Uterus (tissue), 4 donors: ENCODE data around the gene NECAB2. TPM values are rescaled to one million over a fixed set of nuclear protein-coding genes. Genes with fewer than 3 reads are reported as not detected.

Experiments used
- DNase-seq, 2 donors: peaks; one replicate each; pipeline ENCODE4 v3.0.0-alpha.2; 2019 to 2020
- H3K27ac ChIP-seq, 2 donors: fragments of 200-600 bp; sonication (generic); 1 replicate in 1 of 2; 2 replicates in 1 of 2; pipeline ENCODE4 v1.5.1; 2016 to 2018
- H3K27me3 ChIP-seq, 2 donors: fragments of 200-600 bp; sonication (generic); one replicate each; pipeline ENCODE4 v1.5.1; 2018 to 2019; ENCODE audit warnings: control low read depth in 1 of 2
- H3K36me3 ChIP-seq, 2 donors: fragments of 200-600 bp; sonication (generic); one replicate each; pipeline ENCODE4 v1.5.1; 2019; ENCODE audit warnings: control low read depth in 1 of 2
- H3K4me1 ChIP-seq, 2 donors: fragments of 200-600 bp; sonication (generic); one replicate each; pipeline ENCODE4 v1.5.1; 2018 to 2019; ENCODE audit warnings: control low read depth in 1 of 2
- H3K4me3 ChIP-seq, 2 donors: fragments of 200-600 bp; sonication (generic); 1 replicate in 1 of 2; 2 replicates in 1 of 2; pipeline ENCODE4 v1.5.1; 2018 to 2019; ENCODE audit warnings: mild to moderate bottlenecking in 1 of 2
- H3K9me3 ChIP-seq, 2 donors: fragments of 200-600 bp; sonication (generic); one replicate each; pipeline ENCODE4 v1.5.1; 2019; ENCODE audit warnings: control low read depth in 1 of 2
- POLR2A ChIP-seq, 2 donors: fragments of 450-650 bp; IDR thresholded peaks; one replicate each; pipeline ENCODE4 v1.6.1; 2016; ENCODE audit warnings: antibody characterized with exemption in 2 of 2, mild to moderate bottlenecking in 1 of 2, moderate library complexity in 1 of 2
- intact Hi-C: fragments of 100-400 bp; cut with DNase I; formaldehyde crosslinking; loops from one replicate; pipeline ENCODE4 v1.15.1; 2023; ENCODE audit warnings: low total_unique reads
- total RNA-seq, 4 donors: library from RNA; depleted of rRNA in 3 of 4; stranded (reverse); fragments of >200 nt in 3 of 4; gene quantifications; one replicate each; pipeline versions ENCODE4 v1.1.0 to v1.2.4, GENCODE V29; 2014 to 2023
- TF ChIP-seq, protein P1 (sequence below), 4 experiments: fragments of 200-600 bp in 2 of 4; fragments of 450-650 bp in 2 of 4; sonication (generic) in 2 of 4; IDR thresholded peaks; one replicate each; pipeline ENCODE4 v1.5.1; 2016 to 2019; ENCODE audit warnings: antibody characterized with exemption in 4 of 4, mild to moderate bottlenecking in 2 of 4, moderate library complexity in 1 of 4
- donor health status: DM: yes; HTN: yes; CAD: no.

NECAB2 gene
- total RNA-seq, 4 donors from 2014 or later, result 1.1 to 1.4 TPM; not detected in 2

DNA sequence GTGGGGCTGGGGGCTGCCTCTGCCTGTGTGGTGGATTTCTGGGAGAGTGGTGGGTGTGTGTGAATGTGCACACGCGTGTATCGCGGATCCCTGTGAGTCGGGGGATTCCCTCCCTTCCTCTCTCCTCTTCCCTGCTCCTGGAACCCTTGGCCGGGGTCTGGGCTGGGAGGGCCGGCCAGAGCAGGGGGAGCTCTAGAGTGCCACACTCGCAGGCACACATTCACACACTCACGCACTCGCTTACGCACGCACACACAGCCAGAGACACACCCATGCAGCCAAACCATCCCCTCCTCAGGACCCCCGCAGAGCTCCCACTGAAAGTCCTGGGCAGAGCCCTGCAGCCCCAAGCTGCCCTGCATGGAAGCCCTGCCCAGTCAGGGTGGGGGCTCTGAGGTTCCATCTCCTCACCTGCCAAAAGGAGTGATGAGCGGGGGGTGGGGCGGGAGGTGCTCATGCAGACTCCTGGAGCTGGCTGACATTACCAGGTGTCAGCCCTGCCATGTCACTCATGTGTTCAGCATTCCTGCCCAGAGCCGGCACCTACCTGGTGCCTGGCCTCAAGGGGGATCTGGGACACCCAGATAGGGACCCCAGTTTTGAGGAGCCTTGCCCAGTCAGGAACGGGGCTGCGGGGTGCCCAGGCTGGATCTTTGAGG is 1.9 kb downstream of the NECAB2 start:
- TF ChIP-seq, protein P1, sequence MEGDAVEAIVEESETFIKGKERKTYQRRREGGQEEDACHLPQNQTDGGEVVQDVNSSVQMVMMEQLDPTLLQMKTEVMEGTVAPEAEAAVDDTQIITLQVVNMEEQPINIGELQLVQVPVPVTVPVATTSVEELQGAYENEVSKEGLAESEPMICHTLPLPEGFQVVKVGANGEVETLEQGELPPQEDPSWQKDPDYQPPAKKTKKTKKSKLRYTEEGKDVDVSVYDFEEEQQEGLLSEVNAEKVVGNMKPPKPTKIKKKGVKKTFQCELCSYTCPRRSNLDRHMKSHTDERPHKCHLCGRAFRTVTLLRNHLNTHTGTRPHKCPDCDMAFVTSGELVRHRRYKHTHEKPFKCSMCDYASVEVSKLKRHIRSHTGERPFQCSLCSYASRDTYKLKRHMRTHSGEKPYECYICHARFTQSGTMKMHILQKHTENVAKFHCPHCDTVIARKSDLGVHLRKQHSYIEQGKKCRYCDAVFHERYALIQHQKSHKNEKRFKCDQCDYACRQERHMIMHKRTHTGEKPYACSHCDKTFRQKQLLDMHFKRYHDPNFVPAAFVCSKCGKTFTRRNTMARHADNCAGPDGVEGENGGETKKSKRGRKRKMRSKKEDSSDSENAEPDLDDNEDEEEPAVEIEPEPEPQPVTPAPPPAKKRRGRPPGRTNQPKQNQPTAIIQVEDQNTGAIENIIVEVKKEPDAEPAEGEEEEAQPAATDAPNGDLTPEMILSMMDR (IDR thresholded peaks at IDR 0.05), result no peak
- no peak for TF ChIP-seq POLR2A (IDR thresholded peaks at IDR 0.05)
- H3K27ac ChIP-seq, result no peak overlapping the region
- no peak overlapping the region for H3K4me3 ChIP-seq
- intact Hi-C loops, result loop anchor here (10.0 kb wide), 1 partner anchor 95 kb away; no protein-coding TSS in a partner anchor
- H3K9me3 ChIP-seq, result no peaks in the 10 kb centered on the region
- H3K4me1 ChIP-seq, result peaks cover 0 to 3% of the 10 kb centered on the region in 2 donors
- H3K27me3 ChIP-seq, result peaks cover 0 to 12% of the 10 kb centered on the region in 2 donors
- DNase-seq, result no peak
- no peaks in the 10 kb centered on the region for H3K36me3 ChIP-seq

DNA sequence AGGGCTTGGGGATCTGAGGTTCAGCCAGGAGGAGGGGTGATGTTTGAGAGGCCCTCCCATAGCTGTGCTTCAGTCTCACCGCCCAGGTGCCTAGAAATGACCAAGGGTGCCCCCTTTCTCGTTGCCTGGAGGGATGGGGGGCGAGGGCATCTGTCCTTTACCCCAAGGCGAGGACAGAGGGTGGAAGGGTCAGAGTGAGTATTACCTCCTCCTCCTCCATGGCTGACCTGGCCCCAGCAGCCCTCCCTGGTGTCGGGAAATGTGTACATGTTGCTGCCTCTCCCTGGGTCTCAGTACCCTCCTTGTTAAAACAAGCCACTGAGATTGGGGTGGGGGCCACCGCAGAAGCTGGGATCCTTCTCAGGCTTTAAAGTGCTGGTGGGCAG is 2.4 kb downstream of the NECAB2 start:
- TF ChIP-seq POLR2A (IDR thresholded peaks at IDR 0.05), result no peak
- TF ChIP-seq, protein P1 (IDR thresholded peaks at IDR 0.05), result no peak
- H3K4me3 ChIP-seq, result no peak overlapping the region
- intact Hi-C loops, result no loop called here
- no peaks in the 10 kb centered on the region for H3K9me3 ChIP-seq
- no peaks in the 10 kb centered on the region for H3K36me3 ChIP-seq
- H3K4me1 ChIP-seq, result peaks cover 0 to 3% of the 10 kb centered on the region in 2 donors
- DNase-seq, result no peak
- peaks cover 0 to 12% of the 10 kb centered on the region in 2 donors for H3K27me3 ChIP-seq
- H3K27ac ChIP-seq, result no peak overlapping the region

DNA sequence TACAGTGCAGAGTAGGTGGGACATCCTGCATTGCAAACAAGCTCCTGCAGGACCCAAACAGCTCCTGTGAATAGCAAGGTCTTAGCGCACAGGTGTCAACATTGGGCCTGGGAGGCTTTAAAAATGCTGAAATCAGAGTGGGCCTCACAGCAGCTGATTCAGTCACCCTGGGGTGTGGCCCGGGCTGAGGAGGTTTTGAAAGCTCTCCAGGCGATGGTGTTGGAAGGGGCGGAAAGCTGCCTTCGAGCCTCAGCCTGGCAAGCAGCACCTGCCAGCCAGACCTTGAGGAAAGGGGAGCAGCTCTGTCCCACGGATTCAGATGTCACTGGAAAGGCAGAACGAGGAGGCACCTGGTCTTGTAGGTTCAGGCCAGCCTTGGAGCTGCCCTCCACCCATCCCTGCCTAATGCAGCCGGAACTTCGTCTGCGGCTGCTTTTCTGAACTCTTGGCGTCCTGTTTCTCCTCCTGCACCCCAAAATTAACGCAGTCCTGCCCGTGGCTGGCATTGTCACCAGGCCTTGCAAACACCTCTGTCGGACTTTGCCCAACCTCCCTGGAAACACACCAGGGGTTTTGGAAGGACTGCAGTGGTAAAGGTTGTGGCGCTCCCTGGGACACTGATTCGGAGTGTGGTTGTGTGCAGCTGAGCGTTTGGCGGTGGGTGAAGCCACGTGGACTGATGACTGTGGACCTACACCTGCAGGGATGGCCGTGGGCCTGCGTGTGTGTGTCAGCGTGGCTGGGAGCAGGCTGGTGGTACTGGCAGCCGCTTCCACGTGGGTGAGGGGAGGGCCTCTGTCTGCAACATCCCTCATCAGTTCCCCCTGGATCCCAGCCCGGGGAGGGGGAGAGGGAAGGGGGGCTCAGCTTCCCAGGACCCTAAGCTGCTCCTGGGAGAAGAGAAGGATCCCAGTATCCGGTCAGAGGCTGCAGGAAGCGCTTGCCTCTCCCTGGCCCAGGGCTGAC is 3.4 kb downstream of the NECAB2 start:
- Histone ChIP-seq H3K36me3 (no peaks in the 10 kb centered on the region), H3K4me1 (peaks cover 0 to 3% of the 10 kb centered on the region in 2 donors), H3K27ac (no peak overlapping the region), H3K4me3 (no peak overlapping the region), H3K9me3 (no peaks in the 10 kb centered on the region), H3K27me3 (peaks cover 0 to 12% of the 10 kb centered on the region in 2 donors)
- DNase-seq, result no peak
- TF ChIP-seq POLR2A (IDR thresholded peaks at IDR 0.05), result no peak
- TF ChIP-seq, protein P1 (IDR thresholded peaks at IDR 0.05), result no peak
- intact Hi-C loops, result no loop called here

- DNase-seq, result no peak
- no peak overlapping the region for H3K27ac ChIP-seq
- no peak overlapping the region for H3K4me3 ChIP-seq
- H3K27me3 ChIP-seq, result peaks cover 0 to 12% of the 10 kb centered on the region in 2 donors
- H3K36me3 ChIP-seq, result no peaks in the 10 kb centered on the region
- no peaks in the 10 kb centered on the region for H3K9me3 ChIP-seq
- peaks cover 0 to 3% of the 10 kb centered on the region in 2 donors for H3K4me1 ChIP-seq
- TF ChIP-seq, protein P1 (IDR thresholded peaks at IDR 0.05), result no peak
- no peak for TF ChIP-seq POLR2A (IDR thresholded peaks at IDR 0.05)
- intact Hi-C loops, result no loop called here
Measured at GRCh38 chr16:83972256-83973008, 4.4 kb downstream of the NECAB2 start.
